HEK293 (cell line): ENCODE measurements around the gene GSG1L.
A peak's percentile ranks its signal among the peaks of the same experiment; 100 is the strongest.

Experiments
- CTCF ChIA-PET: fragments of 350-600 bp; formaldehyde crosslinking; extraction: SDS; loops from one replicate; lab custom pipeline; 2021; ENCODE audit warnings: antibody characterized with exemption; lab: Yijun Ruan, JAX
- POLR2A ChIA-PET: fragments of 300-600 bp; formaldehyde crosslinking; extraction: SDS; loops from one replicate; lab custom pipeline; 2020; ENCODE audit warnings: antibody characterized with exemption, inconsistent platforms; lab: Yijun Ruan, JAX
- H3K27ac ChIP-seq: fragments of 200-500 bp; sonication (Bioruptor generic); 2 replicates; pipeline ENCODE4 v1.5.1; 2014; ENCODE audit warnings: low read depth, low read length, control low read depth, inconsistent platforms; ENCODE audit errors: extremely low read depth
- H3K36me3 ChIP-seq, 2 experiments: fragments of 200-500 bp in 1 of 2; sonication (Bioruptor generic) in 1 of 2; 1 replicate in 1 of 2; 2 replicates in 1 of 2; pipeline ENCODE4 v1.5.1; 2014 to 2017; ENCODE audit warnings: inconsistent platforms in 2 of 2, low read length in 2 of 2; ENCODE audit not compliant: control insufficient read depth in 2 of 2, insufficient read depth in 1 of 2
- H3K4me1 ChIP-seq: fragments of 200-500 bp; sonication (Bioruptor generic); 2 replicates; pipeline ENCODE4 v1.5.1; 2014; ENCODE audit warnings: mild to moderate bottlenecking, low read length, inconsistent platforms; ENCODE audit not compliant: control insufficient read depth, insufficient read depth
- H3K4me3 ChIP-seq: 2 replicates; pipeline ENCODE4 v1.5.1; 2011; ENCODE audit warnings: low read depth, mild to moderate bottlenecking, control low read depth, low read length, moderate library complexity
- H3K9me3 ChIP-seq: fragments of 200-500 bp; sonication (Bioruptor generic); 2 replicates; pipeline ENCODE4 v1.5.1; 2014; ENCODE audit warnings: low read depth, low read length, inconsistent platforms; ENCODE audit not compliant: control insufficient read depth, insufficient read depth
- GLI4 ChIP-seq: fragments of 450-650 bp; formaldehyde crosslinking; IDR thresholded peaks from 2 replicates; pipeline ENCODE4 v1.5.1; 2016; ENCODE audit warnings: missing biosample characterization, missing genetic modification characterization
- GLIS1 ChIP-seq: fragments of 450-650 bp; formaldehyde crosslinking; IDR thresholded peaks from 2 replicates; pipeline ENCODE4 v1.5.1; 2016; ENCODE audit warnings: missing biosample characterization, missing genetic modification characterization
- HOXC10 ChIP-seq: sonication (generic); formaldehyde crosslinking; IDR thresholded peaks from 2 replicates; pipeline ENCODE4 v1.8.1; 2023; ENCODE audit warnings: mild to moderate bottlenecking, missing genetic modification reagents
- KLF10 ChIP-seq: fragments of 450-650 bp; IDR thresholded peaks from 2 replicates; pipeline ENCODE4 v1.5.1; 2018; ENCODE audit warnings: missing biosample characterization, mild to moderate bottlenecking, missing genetic modification characterization
- KLF8 ChIP-seq: fragments of 450-650 bp; formaldehyde crosslinking; IDR thresholded peaks from 2 replicates; pipeline ENCODE4 v1.5.1; 2016; ENCODE audit warnings: missing biosample characterization, missing genetic modification characterization
- KLF9 ChIP-seq: fragments of 450-650 bp; formaldehyde crosslinking; IDR thresholded peaks from 2 replicates; pipeline ENCODE4 v1.5.1; 2016; ENCODE audit warnings: missing biosample characterization, missing genetic modification characterization, low read depth
- SP2 ChIP-seq: fragments of 450-650 bp; formaldehyde crosslinking; IDR thresholded peaks from 2 replicates; pipeline ENCODE4 v1.5.1; 2016; ENCODE audit warnings: missing biosample characterization, missing genetic modification characterization
- YY2 ChIP-seq: fragments of 450-650 bp; formaldehyde crosslinking; IDR thresholded peaks from 2 replicates; pipeline ENCODE4 v1.5.1; 2016; ENCODE audit warnings: missing biosample characterization, missing genetic modification characterization
- ZBTB17 ChIP-seq: fragments of 450-650 bp; formaldehyde crosslinking; IDR thresholded peaks from 2 replicates; pipeline ENCODE4 v1.5.1; 2016; ENCODE audit warnings: missing biosample characterization, missing genetic modification characterization
- ZFP37 ChIP-seq: fragments of 450-650 bp; formaldehyde crosslinking; IDR thresholded peaks from 2 replicates; pipeline ENCODE4 v1.5.1; 2016; ENCODE audit warnings: missing biosample characterization, missing genetic modification characterization
- ZFP69B ChIP-seq: fragments of 450-650 bp; formaldehyde crosslinking; IDR thresholded peaks from 2 replicates; pipeline ENCODE4 v1.5.1; 2016; ENCODE audit warnings: missing biosample characterization, missing genetic modification characterization
- ZNF114 ChIP-seq: fragments of 450-650 bp; formaldehyde crosslinking; IDR thresholded peaks from 2 replicates; pipeline ENCODE4 v1.5.0; 2017; ENCODE audit warnings: missing biosample characterization, missing genetic modification characterization
- ZNF184 ChIP-seq: fragments of 450-650 bp; IDR thresholded peaks from 2 replicates; pipeline ENCODE4 v1.5.1; 2018; ENCODE audit warnings: missing biosample characterization, mild to moderate bottlenecking, missing genetic modification characterization
- ZNF341 ChIP-seq: fragments of 450-650 bp; formaldehyde crosslinking; IDR thresholded peaks from 2 replicates; pipeline ENCODE4; 2016; ENCODE audit warnings: low read depth, missing biosample characterization, missing genetic modification characterization
- ZNF423 ChIP-seq: fragments of 450-650 bp; formaldehyde crosslinking; IDR thresholded peaks from 2 replicates; pipeline ENCODE4 v1.5.1; 2016; ENCODE audit warnings: missing biosample characterization, missing genetic modification characterization
- ZNF473 ChIP-seq: fragments of 450-650 bp; formaldehyde crosslinking; IDR thresholded peaks from 2 replicates; pipeline ENCODE4 v1.5.1; 2017; ENCODE audit warnings: missing biosample characterization, missing genetic modification characterization
- ZNF530 ChIP-seq: fragments of 450-650 bp; formaldehyde crosslinking; IDR thresholded peaks from 2 replicates; pipeline ENCODE4 v1.5.1; 2016; ENCODE audit warnings: low read depth, missing biosample characterization, missing genetic modification characterization
- ZNF558 ChIP-seq: fragments of 450-650 bp; formaldehyde crosslinking; IDR thresholded peaks from 2 replicates; pipeline ENCODE4 v1.5.1; 2016; ENCODE audit warnings: missing biosample characterization, missing genetic modification characterization
- ZNF610 ChIP-seq: fragments of 450-650 bp; formaldehyde crosslinking; IDR thresholded peaks from 2 replicates; pipeline ENCODE4 v1.5.1; 2016; ENCODE audit warnings: missing biosample characterization, missing genetic modification characterization, borderline replicate concordance
- ZNF623 ChIP-seq: fragments of 450-650 bp; formaldehyde crosslinking; IDR thresholded peaks from 2 replicates; pipeline ENCODE4 v1.5.1; 2016; ENCODE audit warnings: missing biosample characterization, missing genetic modification characterization
- ZNF777 ChIP-seq: fragments of 450-650 bp; formaldehyde crosslinking; IDR thresholded peaks from 2 replicates; pipeline ENCODE4 v1.5.1; 2017; ENCODE audit warnings: missing biosample characterization, missing genetic modification characterization, borderline replicate concordance
- ZNF785 ChIP-seq: fragments of 450-650 bp; formaldehyde crosslinking; IDR thresholded peaks from 2 replicates; pipeline ENCODE4 v1.5.1; 2016; ENCODE audit warnings: missing biosample characterization, missing genetic modification characterization
- ZXDB ChIP-seq: fragments of 450-650 bp; formaldehyde crosslinking; IDR thresholded peaks from 2 replicates; pipeline ENCODE4 v1.5.1; 2016; ENCODE audit warnings: missing biosample characterization, missing genetic modification characterization
- TF ChIP-seq, protein P1 (sequence below): fragments of 450-650 bp; formaldehyde crosslinking; IDR thresholded peaks from 2 replicates; pipeline ENCODE4 v1.5.1; 2016; ENCODE audit warnings: missing biosample characterization, missing genetic modification characterization
- TF ChIP-seq, protein P2 (sequence below): fragments of 450-650 bp; formaldehyde crosslinking; IDR thresholded peaks from 2 replicates; pipeline ENCODE4 v1.5.1; 2017; ENCODE audit warnings: missing biosample characterization, missing genetic modification characterization
- TF ChIP-seq, protein P3 (sequence below): fragments of 450-650 bp; formaldehyde crosslinking; IDR thresholded peaks from 2 replicates; pipeline ENCODE4 v1.5.1; 2016; ENCODE audit warnings: missing biosample characterization, missing genetic modification characterization

GSG1L gene

DNA sequence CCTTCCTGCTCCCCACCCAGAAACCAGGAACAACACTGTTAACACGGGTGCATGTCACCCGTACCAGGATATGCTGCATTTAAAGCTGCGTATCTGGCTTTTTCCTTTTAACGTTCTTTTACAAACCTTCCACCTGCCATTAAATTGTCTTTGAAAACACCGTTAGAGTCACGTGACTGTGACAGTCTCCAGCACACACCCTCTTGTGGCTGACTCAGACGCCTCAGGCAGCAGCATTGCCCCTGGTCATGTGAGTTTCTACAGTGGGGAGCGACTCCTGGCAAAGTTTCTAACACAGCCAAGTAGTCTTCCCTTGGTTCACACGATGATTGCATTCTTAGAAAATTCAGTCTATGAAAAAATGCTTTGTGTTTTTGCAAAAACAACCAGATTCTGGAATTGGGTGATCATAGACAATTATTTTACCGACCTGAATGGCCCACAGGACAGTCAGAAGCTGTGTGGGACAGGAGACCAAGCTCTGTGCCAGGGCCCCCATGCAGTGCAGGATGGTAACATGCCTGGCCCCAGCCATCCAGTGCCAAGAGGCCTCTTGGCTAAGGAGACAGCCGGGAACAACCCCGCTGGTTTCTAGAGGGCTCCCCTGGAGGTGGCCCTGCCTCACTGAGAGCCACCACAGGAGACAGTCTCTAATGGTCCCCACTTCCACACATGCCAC is 314.5 kb downstream of the GSG1L start:
- Histone ChIP-seq H3K4me3 (no peak overlapping the region), H3K9me3 (no peaks in the 10 kb centered on the region), H3K36me3 (no peaks in the 10 kb centered on the region), H3K4me1 (0 out of 2 replicates have a peak, but pooled peaks cover 4% of the 10 kb centered on the region), H3K27ac (no peak overlapping the region)
- POLR2A ChIA-PET = no interaction called here
- CTCF ChIA-PET = no interaction called here
- TF ChIP-seq ZNF341 (no peak), ZFP37 (tag by site-specific recombination) (no peak), ZNF623 (no peak), ZFP69B (tag by site-specific recombination) (no peak), KLF9 (tag by site-specific recombination) (peak; percentile 17; the same call in 1 of the 2 replicates), GLI4 (tag by site-specific recombination) (no peak), ZNF558 (tag by site-specific recombination) (no peak), KLF10 (tag by site-specific recombination) (peak; percentile 76), ZNF530 (tag by site-specific recombination) (no peak), KLF8 (no peak), ZNF184 (tag by site-specific recombination) (no peak)
- TF ChIP-seq, protein P1, sequence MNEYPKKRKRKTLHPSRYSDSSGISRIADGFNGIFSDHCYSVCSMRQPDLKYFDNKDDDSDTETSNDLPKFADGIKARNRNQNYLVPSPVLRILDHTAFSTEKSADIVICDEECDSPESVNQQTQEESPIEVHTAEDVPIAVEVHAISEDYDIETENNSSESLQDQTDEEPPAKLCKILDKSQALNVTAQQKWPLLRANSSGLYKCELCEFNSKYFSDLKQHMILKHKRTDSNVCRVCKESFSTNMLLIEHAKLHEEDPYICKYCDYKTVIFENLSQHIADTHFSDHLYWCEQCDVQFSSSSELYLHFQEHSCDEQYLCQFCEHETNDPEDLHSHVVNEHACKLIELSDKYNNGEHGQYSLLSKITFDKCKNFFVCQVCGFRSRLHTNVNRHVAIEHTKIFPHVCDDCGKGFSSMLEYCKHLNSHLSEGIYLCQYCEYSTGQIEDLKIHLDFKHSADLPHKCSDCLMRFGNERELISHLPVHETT (tag by site-specific recombination) = no peak
- TF ChIP-seq, protein P2, sequence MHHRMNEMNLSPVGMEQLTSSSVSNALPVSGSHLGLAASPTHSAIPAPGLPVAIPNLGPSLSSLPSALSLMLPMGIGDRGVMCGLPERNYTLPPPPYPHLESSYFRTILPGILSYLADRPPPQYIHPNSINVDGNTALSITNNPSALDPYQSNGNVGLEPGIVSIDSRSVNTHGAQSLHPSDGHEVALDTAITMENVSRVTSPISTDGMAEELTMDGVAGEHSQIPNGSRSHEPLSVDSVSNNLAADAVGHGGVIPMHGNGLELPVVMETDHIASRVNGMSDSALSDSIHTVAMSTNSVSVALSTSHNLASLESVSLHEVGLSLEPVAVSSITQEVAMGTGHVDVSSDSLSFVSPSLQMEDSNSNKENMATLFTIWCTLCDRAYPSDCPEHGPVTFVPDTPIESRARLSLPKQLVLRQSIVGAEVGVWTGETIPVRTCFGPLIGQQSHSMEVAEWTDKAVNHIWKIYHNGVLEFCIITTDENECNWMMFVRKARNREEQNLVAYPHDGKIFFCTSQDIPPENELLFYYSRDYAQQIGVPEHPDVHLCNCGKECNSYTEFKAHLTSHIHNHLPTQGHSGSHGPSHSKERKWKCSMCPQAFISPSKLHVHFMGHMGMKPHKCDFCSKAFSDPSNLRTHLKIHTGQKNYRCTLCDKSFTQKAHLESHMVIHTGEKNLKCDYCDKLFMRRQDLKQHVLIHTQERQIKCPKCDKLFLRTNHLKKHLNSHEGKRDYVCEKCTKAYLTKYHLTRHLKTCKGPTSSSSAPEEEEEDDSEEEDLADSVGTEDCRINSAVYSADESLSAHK (tag by site-specific recombination) = 0 out of 2 replicates have a peak, but pooled peaks have one; percentile 18

DNA sequence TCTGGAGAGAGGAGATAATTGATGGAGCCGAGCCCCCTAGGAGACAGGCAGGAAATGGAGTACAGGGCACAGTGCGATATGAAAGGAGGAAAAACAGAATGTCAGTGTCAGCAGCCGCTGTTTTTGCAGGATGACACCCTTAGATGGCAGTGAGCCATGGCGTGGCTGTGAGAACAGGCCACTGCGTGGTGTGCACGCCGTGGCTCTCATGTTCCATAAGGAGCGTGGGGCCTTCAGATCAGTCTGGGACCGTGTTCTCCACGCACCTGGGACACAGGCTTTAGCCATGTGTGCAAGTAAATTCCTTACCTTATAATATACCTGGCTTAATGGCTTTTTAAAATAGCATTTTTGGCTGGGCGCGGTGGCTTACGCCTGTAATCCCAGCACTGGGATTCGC is 315.6 kb downstream of the GSG1L start:
- no peaks in the 10 kb centered on the region for H3K36me3 ChIP-seq
- ChIA-PET POLR2A (no interaction called here), CTCF (no interaction called here)
- no peak overlapping the region for H3K27ac ChIP-seq
- H3K4me1 ChIP-seq = 0 out of 2 replicates have a peak, but pooled peaks cover 4% of the 10 kb centered on the region
- no peak overlapping the region for H3K4me3 ChIP-seq
- TF ChIP-seq YY2 (tag by site-specific recombination) = no peak
- TF ChIP-seq ZXDB (tag by site-specific recombination) = no peak
- TF ChIP-seq, protein P3, sequence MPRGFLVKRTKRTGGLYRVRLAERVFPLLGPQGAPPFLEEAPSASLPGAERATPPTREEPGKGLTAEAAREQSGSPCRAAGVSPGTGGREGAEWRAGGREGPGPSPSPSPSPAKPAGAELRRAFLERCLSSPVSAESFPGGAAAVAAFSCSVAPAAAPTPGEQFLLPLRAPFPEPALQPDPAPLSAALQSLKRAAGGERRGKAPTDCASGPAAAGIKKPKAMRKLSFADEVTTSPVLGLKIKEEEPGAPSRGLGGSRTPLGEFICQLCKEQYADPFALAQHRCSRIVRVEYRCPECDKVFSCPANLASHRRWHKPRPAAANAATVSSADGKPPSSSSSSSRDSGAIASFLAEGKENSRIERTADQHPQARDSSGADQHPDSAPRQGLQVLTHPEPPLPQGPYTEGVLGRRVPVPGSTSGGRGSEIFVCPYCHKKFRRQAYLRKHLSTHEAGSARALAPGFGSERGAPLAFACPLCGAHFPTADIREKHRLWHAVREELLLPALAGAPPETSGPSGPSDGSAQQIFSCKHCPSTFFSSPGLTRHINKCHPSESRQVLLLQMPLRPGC (tag by site-specific recombination) = no peak
- TF ChIP-seq SP2 (tag by site-specific recombination) = no peak
- TF ChIP-seq ZBTB17 (tag by site-specific recombination) = no peak
- TF ChIP-seq ZNF785 (tag by site-specific recombination) = no peak
- no peak for TF ChIP-seq GLIS1 (tag by site-specific recombination)
- no peak for TF ChIP-seq ZNF473 (tag by site-specific recombination)
- no peak for TF ChIP-seq ZNF777 (tag by site-specific recombination)
- TF ChIP-seq ZNF610 (tag by site-specific recombination) = no peak
- TF ChIP-seq ZNF423 (tag by site-specific recombination) = no peak
- no peak for TF ChIP-seq HOXC10
- TF ChIP-seq ZNF114 (tag by site-specific recombination) = no peak
- no peaks in the 10 kb centered on the region for H3K9me3 ChIP-seq
